ENCODE measurements around the gene NEUROG2.

Gene NEUROG2

DNA sequence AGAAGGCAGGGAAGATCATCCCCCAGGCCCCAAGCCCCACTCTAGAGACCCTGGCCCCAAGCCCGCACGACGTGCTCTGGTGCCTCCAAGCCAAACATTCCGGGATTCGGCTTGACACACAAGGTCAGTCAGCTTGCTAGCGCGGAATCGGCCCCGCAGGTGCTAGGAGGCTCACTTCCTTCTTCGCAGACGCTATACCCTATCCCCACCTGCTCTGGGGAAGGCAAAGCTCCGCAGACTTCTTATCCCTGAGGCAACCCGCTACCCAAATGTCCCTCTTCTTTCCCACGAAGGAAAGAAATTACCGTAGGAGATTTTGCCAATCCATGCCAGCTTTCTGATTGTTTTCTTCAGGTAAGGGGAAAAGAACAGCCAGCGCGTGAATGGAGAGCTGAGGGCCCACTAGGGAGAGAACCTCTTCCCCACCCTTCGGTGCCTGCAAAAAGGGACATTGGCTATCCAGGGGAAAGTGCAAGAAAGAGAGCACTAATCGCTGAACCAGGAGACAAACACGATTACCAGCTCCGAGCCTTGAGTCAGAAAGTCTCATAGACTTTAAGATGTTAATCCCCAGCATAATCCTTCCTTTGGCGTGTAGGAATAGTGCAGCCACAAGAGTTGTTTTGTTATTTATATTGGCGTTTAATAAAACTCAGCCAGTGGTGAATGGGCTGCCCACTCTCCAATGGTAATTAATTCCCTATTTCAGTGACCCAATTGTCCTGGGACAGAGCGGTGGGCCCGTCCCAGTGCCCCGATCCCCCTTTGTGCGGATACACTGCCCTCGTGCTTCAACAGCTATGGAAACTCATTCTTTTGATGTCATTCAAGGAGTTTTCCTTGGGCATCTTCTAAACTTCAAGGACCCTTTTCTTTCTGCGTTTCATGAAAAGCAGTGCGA lies 5.4 kb upstream of the NEUROG2 start:
- DNase-seq (ENCODE audit: low read depth in 2 of 2) = no peak

DNA sequence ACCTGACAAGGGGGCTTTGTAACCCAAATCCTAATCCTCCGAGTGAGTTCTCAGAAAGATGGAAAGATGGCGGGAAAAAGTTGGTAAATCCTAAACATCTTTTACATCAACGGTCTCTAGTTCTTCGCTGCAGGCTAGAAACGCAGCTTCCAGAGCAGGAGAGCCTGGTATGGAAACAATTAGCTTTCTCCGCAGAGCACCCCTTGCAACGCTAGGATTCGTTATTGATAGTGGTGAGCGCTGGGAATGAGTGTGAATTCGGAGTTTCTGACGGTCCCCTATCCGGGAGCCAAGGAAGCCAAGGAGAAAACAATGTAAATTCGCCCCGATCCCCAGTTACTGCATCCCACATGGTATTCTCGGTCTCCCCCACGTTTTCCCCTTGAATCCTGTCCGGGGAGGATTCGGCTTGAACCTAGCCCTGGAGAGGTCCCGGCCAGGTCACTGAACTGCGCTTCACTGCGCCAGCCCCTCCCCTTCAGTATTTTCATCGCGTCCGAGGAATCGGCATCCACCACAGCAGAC lies 4.7 kb upstream of the NEUROG2 start:
- DNase-seq (ENCODE audit: low read depth in 2 of 2) = no peak

DNA sequence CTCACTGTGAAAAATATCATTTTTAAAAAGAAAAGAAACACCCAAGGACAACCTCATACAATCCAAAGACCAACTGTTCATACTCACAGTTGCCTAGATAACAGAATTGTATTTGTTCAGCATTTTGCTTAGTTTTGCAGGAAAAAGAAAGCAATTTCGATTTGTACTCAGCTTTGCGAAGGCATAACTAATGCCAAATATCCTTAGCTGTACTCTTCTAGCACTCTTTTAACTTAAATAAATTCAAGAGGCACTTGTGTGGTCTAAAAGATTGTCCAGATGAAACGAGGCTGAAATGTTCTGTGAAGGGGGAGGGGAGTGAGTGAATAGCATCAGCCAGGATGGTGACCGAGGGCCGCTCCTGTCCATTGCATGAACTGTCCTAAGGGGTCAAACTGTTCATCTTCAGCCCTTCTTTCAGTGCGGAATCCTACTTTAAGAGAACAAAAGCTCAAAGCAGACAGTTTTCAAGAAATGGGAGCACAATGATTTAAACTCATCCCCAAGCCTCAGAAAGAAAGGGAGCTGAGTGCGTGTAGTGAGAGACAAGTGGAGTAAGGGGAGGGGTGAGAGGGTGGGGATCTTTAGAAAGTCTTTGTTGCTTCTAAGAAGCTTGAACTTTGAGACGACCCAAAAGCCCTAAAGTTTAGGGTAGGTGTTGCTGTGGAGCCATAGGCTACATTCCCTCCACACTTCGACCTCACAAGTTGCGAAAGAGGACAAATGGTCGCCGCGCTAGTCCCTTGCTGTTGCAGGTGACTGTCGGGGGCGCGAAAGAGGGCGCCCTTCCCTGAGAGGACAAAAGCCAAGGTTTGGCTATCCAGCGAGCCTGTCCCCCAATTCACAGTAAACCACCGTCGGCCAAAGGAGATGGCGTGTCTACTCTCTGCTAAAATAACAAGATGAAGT lies 4.0 kb upstream of the NEUROG2 start:
- DNase-seq (ENCODE audit: low read depth in 2 of 2) = no peak

GRCh38 chr4:112518675-112519074 lies 2.7 kb upstream of the NEUROG2 start:
- no peak for DNase-seq (ENCODE audit: low read depth in 2 of 2)

GRCh38 chr4:112517911-112518310 lies 1.9 kb upstream of the NEUROG2 start:
- no peak for DNase-seq (ENCODE audit: low read depth in 2 of 2)

DNA sequence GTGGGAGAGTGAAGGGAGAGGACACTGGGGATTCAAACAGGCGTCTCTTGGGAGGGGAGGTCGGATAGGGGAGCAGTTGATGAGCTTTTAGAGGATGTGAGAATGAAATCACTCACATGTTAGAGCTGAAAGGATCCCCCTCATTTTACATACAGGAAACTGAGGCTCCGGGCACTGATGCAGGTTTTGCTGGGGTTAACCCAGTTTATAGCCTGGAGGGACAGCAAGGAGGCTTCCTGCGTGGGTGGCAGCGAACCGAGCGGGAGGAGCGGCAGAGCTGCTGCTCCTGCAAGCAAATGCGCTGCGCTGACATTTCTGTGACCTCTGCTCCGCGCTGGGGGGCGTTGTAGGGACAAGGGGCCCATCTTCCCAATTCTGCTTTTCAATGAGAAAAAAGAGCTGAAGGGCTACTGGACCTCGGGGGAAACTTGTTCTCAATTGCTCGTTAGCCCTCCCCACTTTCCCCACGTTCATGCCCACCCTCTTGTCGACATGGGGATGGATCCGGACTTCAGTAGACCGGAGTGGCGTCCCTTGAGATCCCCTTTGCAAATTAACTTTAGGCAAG lies 1.2 kb upstream of the NEUROG2 start:
- no peak for DNase-seq (ENCODE audit: low read depth in 2 of 2)

DNA sequence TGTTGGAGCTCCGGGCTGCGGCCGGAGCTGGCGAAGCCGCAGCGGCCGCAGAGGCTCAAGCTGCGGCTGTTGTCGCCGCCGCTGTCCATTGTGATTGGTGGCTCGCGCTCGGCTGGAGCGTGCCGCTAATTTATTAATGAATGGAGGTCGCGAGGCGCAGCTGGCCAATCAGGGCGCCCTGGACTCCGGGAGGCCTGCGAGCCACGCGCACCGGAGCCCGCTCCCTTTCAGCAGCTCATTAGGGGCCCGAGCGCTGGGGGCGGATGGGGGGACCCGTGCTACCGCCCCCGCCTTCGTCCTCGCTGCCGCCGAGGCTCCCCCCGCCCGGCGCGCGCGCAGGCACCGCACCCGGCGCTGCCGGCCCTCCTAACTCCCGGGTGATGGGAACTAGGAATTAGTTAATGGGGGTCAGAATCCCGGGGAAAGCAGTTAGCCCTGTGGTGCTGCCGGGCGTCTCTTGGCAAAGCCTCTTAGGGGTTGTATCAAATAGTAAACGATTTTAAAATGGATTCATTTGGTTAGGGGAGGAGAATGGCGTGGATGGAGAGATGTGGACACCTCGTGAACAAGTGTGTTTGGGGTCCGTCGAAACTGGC lies 589 bp upstream of the NEUROG2 start:
- DNase-seq (ENCODE audit: low read depth in 2 of 2) = no peak

GRCh38 chr4:112515198-112516065 lies 548 bp downstream of the NEUROG2 start:
- no peak for DNase-seq (ENCODE audit: low read depth in 2 of 2)

DNA sequence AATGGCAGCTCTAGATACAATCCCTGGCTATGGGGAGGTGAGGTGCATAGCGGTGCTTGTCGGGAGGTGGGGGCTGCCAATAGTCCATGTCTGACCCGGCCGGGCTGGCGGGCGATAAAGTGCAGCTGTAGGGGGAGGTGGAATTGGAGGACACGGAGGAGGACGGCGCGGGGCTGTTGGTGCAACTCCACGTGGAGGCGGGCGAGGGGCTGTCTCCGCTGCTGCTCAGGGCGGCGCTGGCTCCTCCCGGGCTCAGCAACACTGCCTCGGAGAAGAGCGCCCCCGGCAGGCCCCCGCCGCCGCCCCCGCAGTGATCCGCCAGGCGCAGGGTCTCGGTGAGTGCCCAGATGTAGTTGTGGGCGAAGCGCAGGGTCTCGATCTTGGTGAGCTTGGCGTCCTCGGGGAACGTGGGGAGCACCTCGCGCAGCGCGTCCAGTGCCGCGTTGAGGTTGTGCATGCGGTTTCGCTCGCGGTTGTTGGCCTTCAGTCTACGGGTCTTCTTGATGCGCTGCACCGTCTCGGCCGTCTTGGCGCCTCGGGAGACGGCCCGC lies 1.3 kb downstream of the NEUROG2 start:
- no peak for DNase-seq (ENCODE audit: low read depth in 2 of 2)

DNA sequence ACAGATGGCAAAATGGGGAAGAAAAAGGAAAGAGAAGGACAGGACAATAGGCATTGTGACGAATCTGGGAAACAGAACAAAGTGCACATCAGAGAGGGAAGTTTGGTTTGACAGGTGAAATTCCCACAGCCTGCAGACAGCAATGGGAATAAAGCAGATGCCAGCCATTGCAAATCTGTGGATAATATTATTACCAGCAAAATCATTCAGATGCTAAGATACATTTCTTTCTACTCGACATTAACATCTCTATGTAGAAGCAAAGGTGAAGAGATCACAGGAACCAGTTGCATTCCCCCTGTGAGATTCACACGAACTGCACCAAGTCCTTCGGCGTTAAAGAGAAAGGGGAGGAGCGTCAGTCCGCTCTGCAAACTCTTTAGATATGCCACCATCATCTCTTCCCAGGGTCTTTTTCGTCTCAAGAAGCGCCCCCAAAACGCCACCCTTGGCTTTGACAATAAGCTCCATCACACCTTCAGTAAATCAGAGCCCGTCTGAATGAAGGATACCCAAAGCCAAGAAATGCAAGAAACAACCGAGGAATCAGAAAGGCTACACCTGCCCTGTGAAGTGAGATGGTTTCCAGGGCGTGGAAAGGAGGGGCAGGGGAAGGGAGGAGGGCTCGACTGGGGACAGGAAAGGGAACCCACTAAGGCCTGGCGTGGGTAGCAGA lies 1.9 kb downstream of the NEUROG2 start:
- DNase-seq (ENCODE audit: low read depth in 2 of 2) = no peak

- no peak for DNase-seq (ENCODE audit: low read depth in 2 of 2)
Observed at GRCh38 chr4:112511803-112512118, 4.2 kb downstream of the NEUROG2 start.

- DNase-seq (ENCODE audit: low read depth in 2 of 2) = no peak
Observed at GRCh38 chr4:112511093-112511802, 4.7 kb downstream of the NEUROG2 start.

- DNase-seq (ENCODE audit: low read depth in 2 of 2) = no peak
Observed at GRCh38 chr4:112510291-112511092, 5.5 kb downstream of the NEUROG2 start.

DNA sequence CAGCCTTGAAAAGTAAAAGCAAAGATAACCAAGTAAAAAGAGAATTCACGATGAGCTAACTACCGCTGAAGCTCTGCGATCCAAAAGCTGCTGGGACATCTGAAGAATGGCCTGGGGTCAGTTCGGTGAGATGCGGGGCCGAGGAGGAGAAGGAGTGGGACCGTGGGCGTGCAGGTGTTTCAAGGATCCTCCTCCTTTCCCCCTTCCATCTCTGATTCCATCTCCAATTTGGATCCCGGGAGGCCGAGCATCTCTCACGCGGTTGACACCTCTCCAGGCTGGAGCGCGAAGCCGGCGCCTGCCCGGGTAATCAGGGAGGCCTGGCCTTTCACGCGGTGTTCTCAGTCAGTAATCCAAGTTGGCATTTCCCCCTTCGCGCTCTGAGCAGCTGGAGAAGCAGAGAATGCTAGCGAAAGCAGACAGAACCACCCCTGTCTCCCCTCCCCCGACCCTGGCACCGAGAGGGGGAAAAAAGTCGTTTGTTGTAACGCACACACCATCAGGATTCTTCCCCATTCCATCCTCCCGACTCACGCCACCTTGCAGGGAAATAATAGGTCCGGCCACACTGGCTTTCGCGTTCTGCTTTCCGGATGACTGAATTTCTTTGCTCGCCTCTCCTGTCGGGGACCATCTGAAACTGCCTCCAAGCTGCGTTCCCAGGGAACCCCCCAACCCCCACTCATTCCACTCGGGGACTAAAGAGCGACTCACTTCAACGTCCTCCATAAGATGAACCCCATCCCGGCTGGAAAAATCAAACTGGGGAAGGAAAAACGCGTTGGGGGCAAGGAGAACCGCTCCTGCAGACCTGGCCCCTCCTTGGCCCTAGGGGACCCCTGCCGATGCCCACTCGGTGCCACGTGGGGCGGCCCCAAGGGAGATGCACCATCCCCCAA lies 6.5 kb downstream of the NEUROG2 start:
- DNase-seq (ENCODE audit: low read depth in 2 of 2) = no peak

DNA sequence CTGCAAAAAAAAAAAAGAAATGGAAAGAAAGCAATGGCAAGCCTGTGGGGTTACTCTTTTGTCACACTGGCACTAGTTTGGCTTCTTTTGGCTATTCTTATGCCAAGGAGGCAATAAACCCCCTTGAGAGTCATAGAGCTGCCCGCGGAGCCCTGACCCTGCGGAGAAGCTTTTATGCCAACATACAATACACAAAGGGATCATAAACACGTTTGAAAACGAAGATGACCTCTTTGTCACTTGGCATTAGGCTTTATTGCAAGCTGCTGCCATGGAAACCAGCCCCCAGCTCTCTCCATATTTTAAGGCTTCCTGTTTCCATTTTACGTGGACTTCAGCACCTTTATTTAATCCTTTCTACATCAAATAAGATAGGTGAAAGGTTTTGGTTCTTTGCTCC lies 7.6 kb downstream of the NEUROG2 start:
- DNase-seq (ENCODE audit: low read depth in 2 of 2) = no peak

DNA sequence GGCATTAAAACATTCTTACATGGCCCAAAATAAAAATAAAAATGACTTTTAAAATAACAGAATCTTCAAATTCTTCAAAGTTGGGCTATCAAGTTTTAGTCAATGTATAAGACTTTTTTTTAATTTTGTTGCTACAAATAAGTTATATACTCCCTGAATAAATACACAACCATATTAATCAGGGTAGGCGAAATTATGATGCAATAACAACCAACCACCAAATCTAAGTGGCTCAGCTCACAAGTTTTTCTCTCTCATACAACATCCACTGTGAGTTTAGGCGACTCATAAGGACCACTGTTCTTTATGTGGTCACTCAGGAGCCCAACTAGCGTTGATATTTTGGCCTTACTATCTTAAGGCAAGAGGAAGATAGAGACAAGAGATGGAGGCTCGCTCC lies 11.2 kb downstream of the NEUROG2 start:
- no peak for DNase-seq (ENCODE audit: low read depth in 2 of 2)

- no peak for DNase-seq (ENCODE audit: low read depth in 2 of 2)
Observed at GRCh38 chr4:112502871-112503270, 13.1 kb downstream of the NEUROG2 start.

GRCh38 chr4:112492321-112492720 lies 23.7 kb downstream of the NEUROG2 start:
- DNase-seq (ENCODE audit: low read depth in 2 of 2) = no peak

Data from stimulated activated CD8-positive, alpha-beta memory T cell treated with anti-CD3 and anti-CD28 coated beads, Interleukin-15, amount 100 ng/mL, for 4 hours (primary cell).